Endodermal cell (in vitro differentiated cells): Measurements from ENCODE around the gene PRTG. TPM values are rescaled to one million over a fixed set of nuclear protein-coding genes. Genes with fewer than 3 reads are reported as not detected.

ENCODE experiments used
- DNase-seq: peaks from one replicate; pipeline ENCODE4 v3.0.0-alpha.2; 2017
- H3K27ac ChIP-seq: 2 replicates; pipeline ENCODE4 v1.5.1; 2013; ENCODE audit warnings: mild to moderate bottlenecking, low read depth, low read length, moderate library complexity
- H3K27me3 ChIP-seq: 2 replicates; pipeline ENCODE4 v1.6.1; 2013; ENCODE audit warnings: mild to moderate bottlenecking, low read length, moderate library complexity; ENCODE audit not compliant: insufficient read depth, control insufficient read depth, poor library complexity, severe bottlenecking
- H3K36me3 ChIP-seq: 2 replicates; pipeline ENCODE4 v1.7.0; 2013; ENCODE audit warnings: mild to moderate bottlenecking, low read length, moderate library complexity; ENCODE audit not compliant: control insufficient read depth, insufficient read depth
- H3K4me1 ChIP-seq: one replicate; pipeline ENCODE4 v1.7.0; 2013; ENCODE audit warnings: low read length; ENCODE audit not compliant: control insufficient read depth, insufficient read depth
- H3K4me3 ChIP-seq: 2 replicates; pipeline ENCODE4 v1.5.1; 2013; ENCODE audit warnings: mild to moderate bottlenecking, low read length, moderate library complexity
- H3K9ac ChIP-seq: 2 replicates; pipeline ENCODE4 v1.6.1; 2013; ENCODE audit warnings: mild to moderate bottlenecking, low read length, moderate library complexity; ENCODE audit not compliant: poor library complexity, severe bottlenecking; ENCODE audit errors: extremely low read depth
- H3K9me3 ChIP-seq: 2 replicates; pipeline ENCODE4 v1.6.1; 2013; ENCODE audit warnings: mild to moderate bottlenecking, low read length, moderate library complexity; ENCODE audit not compliant: control insufficient read depth
- H3K27ac Mint-ChIP-seq: 2 replicates; pipeline ENCODE4 v1.8.0; 2020; ENCODE audit warnings: mixed read lengths
- H3K27me3 Mint-ChIP-seq: 2 replicates; pipeline ENCODE4 v1.8.0; 2021; ENCODE audit warnings: mild to moderate bottlenecking, mixed read lengths; ENCODE audit not compliant: insufficient read depth
- H3K36me3 Mint-ChIP-seq: 2 replicates; pipeline ENCODE4 v1.8.0; 2020; ENCODE audit warnings: low read depth, mixed read lengths
- H3K4me1 Mint-ChIP-seq: 2 replicates; pipeline ENCODE4 v1.8.0; 2020; ENCODE audit warnings: mixed read lengths
- H3K4me3 Mint-ChIP-seq: 2 replicates; pipeline ENCODE4 v1.8.0; 2020; ENCODE audit warnings: mild to moderate bottlenecking, moderate library complexity, mixed read lengths
- H3K9me3 Mint-ChIP-seq: 2 replicates; pipeline ENCODE4 v1.8.0; 2020; ENCODE audit warnings: mild to moderate bottlenecking, mixed read lengths
- CTCF ChIP-seq: fragments of 200-600 bp; sonication (generic); conservative IDR thresholded peaks from 2 replicates; pipeline ENCODE4 v1.5.0; 2021; ENCODE audit warnings: antibody characterized with exemption, mild to moderate bottlenecking
- WGBS, 2 experiments: methylation state at CpG; one replicate each; pipeline versions ENCODE4 v1.1.5 to v1.1.7; 2013; ENCODE audit warnings: missing lambda C conversion rate in 2 of 2, mixed read lengths in 1 of 2; ENCODE audit not compliant: insufficient coverage in 1 of 2, insufficient read length in 1 of 2; 5-methylcytosine and 5-hydroxymethylcytosine counted together
- total RNA-seq, 2 donors: library from RNA; stranded (reverse); fragmentation: NEBNext Ultra II Directional in 1 of 2; extraction: Animal tissue kit (Norgen Biotek cat#: 25700) in 1 of 2; gene quantifications; 2 replicates in 1 of 2; 3 replicates in 1 of 2; pipeline ENCODE4 v1.2.1, GENCODE V29; 2021

The PRTG gene
- total RNA-seq, 2 donors from 2014 or later: 32.6 to 51.5 TPM

GRCh38 chr15:55638764-55639163 is 104.2 kb downstream of the PRTG start:
- Mint-ChIP-seq H3K4me3 (no peak overlapping the region), H3K27me3 (peaks cover 3% of the 10 kb centered on the region), H3K36me3 (peaks cover 4% of the 10 kb centered on the region), H3K27ac (no peak overlapping the region), H3K4me1 (no peaks in the 10 kb centered on the region), H3K9me3 (no peaks in the 10 kb centered on the region)
- TF ChIP-seq CTCF: no peak
- no peaks in the 10 kb centered on the region for H3K9me3 ChIP-seq
- no peak overlapping the region for H3K27ac ChIP-seq
- H3K9ac ChIP-seq: no peak overlapping the region
- no peak overlapping the region for H3K4me3 ChIP-seq
- no peaks in the 10 kb centered on the region for H3K4me1 ChIP-seq
- H3K36me3 ChIP-seq: peaks cover 13% of the 10 kb centered on the region
- DNase-seq: no peak
- WGBS, 2 experiments: 100% methylated on average over 1 of the region's 1 CpG
- peaks cover 4% of the 10 kb centered on the region for H3K27me3 ChIP-seq

GRCh38 chr15:55637086-55637485 is 105.9 kb downstream of the PRTG start:
- no peaks in the 10 kb centered on the region for H3K27me3 ChIP-seq
- no peaks in the 10 kb centered on the region for H3K9me3 Mint-ChIP-seq
- H3K36me3 Mint-ChIP-seq: peaks cover 4% of the 10 kb centered on the region
- WGBS, 2 experiments: 92 to 100% methylated on average over 3 of the region's 3 CpGs
- H3K4me1 ChIP-seq: no peaks in the 10 kb centered on the region
- H3K36me3 ChIP-seq: peaks cover 13% of the 10 kb centered on the region
- TF ChIP-seq CTCF: no peak
- no peak overlapping the region for H3K9ac ChIP-seq
- no peak overlapping the region for H3K4me3 Mint-ChIP-seq
- no peak overlapping the region for H3K4me3 ChIP-seq
- DNase-seq: no peak
- no peaks in the 10 kb centered on the region for H3K4me1 Mint-ChIP-seq
- no peaks in the 10 kb centered on the region for H3K27me3 Mint-ChIP-seq
- no peak overlapping the region for H3K27ac Mint-ChIP-seq
- no peaks in the 10 kb centered on the region for H3K9me3 ChIP-seq
- no peak overlapping the region for H3K27ac ChIP-seq

- H3K27me3 Mint-ChIP-seq: no peaks in the 10 kb centered on the region
- Histone ChIP-seq H3K4me1 (no peaks in the 10 kb centered on the region), H3K4me3 (no peak overlapping the region), H3K9me3 (no peaks in the 10 kb centered on the region), H3K27ac (no peak overlapping the region), H3K27me3 (no peaks in the 10 kb centered on the region), H3K9ac (no peak overlapping the region), H3K36me3 (peaks cover 4% of the 10 kb centered on the region)
- no peak overlapping the region for H3K4me3 Mint-ChIP-seq
- WGBS, 2 experiments: 94% methylated on average over 1 of the region's 1 CpG; no CpG with 5 or more reads in 1 of the 2 experiments
- no peaks in the 10 kb centered on the region for H3K9me3 Mint-ChIP-seq
- H3K4me1 Mint-ChIP-seq: peaks cover 3% of the 10 kb centered on the region
- no peak overlapping the region for H3K27ac Mint-ChIP-seq
- DNase-seq: no peak
- peaks cover 1% of the 10 kb centered on the region for H3K36me3 Mint-ChIP-seq
- TF ChIP-seq CTCF: no peak
Observed at GRCh38 chr15:55633731-55634130, 109.2 kb downstream of the PRTG start.
